ENCODE results near the gene RCAN3.
"Not testable (repeated sequence)": the region's sequence is repeated elsewhere in the genome, so short reads cannot be mapped to it uniquely, and the experiment has no call there.

The RCAN3 gene

GRCh38 chr1:24514946-24515345, 12.3 kb downstream of the RCAN3 start:
- FAIRE-seq, result no peak

- FAIRE-seq, result not testable (repeated sequence)
These were observed 13.1 kb downstream of the RCAN3 start for GRCh38 chr1:24515671-24516209.

GRCh38 chr1:24516506-24516905, 13.9 kb downstream of the RCAN3 start:
- no peak for FAIRE-seq

DNA sequence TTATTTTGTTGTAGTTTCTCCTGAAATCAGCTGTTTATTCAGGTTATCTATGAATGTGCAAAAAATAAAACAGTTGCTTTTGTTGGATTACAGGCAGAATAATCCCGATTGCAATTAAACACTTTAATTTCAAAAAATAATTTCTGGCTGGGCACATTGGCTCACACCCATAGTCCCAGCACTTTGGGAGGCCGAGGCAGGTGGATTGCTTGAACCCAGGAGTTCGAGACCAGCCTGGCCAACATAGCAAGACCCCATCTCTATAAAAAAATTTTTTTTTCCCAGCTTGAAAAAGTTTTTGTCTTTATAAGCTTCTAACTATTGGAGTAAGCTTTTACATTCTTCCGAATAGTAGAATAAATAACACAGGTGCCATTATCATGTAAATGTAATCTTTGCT, 15.3 kb downstream of the RCAN3 start:
- no peak for FAIRE-seq

GRCh38 chr1:24520282-24520681, 17.6 kb downstream of the RCAN3 start:
- not testable (repeated sequence) for FAIRE-seq

GRCh38 chr1:24525606-24526005, 23.0 kb downstream of the RCAN3 start:
- no peak for FAIRE-seq

DNA sequence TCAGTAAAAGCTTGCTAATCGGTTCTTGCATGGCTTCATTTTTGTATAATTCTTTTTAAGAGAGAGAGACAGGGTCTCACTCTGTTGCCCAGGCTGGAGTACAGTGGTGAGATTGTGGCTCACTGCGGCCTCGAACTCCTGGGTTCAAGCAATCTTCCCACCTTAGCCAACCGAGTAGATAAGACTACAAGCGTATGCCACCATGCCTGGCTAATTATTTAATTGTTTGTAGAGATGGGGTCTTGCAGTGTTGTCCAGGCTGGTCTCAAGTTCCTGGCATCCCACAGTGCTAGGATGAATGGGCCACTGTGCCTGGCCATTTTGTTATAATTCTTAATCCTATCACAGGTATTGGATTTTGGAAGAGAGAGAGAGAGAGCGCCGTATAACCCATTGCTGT, 23.4 kb downstream of the RCAN3 start:
- FAIRE-seq, result no peak

DNA sequence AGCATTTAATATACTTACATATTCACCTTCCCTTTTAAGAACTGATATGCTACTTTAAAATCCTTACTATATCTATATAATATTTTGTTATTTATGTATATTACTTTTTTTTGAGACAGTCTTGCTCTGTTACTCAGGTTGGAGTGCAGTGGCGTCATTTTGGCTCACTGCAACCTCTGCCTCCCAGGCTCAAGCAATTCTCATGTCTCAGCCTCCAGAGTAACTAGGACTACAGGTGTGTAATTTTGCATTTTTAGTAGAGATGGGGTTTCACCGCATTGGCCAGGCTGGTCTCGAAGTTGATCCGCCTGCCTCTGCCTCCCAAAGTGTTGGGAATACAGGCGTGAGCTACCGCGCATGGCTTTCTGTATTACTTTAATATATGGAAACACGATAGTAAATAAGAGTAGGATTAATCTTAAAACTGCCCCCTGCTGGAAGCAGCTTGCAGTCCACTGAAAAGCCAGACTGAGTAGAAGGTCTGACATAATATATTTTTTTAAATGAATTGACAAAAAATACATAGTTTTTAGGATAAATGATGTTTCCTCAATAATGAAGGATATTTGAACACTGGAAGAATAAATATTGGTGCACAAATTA, 24.4 kb downstream of the RCAN3 start:
- peak; percentile 17 for FAIRE-seq

DNA sequence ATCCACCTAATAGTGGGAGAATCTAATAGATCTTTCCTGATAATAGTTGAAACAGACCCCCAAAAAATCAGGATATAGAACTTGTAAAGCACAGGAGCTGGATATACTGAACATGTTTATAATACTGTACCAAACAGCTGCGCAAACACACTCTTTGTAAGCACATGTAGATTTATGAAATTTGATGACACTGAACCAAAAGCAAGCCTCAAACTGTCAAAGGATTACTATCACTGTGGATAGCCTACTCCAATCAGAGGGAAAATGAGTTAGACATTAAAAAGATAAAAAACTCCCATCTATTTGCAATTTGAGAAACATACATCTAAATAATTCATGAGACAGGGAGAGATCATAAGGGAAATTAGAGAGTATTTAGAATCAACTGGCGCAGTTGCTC, 26.1 kb downstream of the RCAN3 start:
- FAIRE-seq, result no peak

GRCh38 chr1:24529292-24529691, 26.7 kb downstream of the RCAN3 start:
- not testable (repeated sequence) for FAIRE-seq

GRCh38 chr1:24535021-24535424, 32.4 kb downstream of the RCAN3 start:
- no peak for FAIRE-seq

DNA sequence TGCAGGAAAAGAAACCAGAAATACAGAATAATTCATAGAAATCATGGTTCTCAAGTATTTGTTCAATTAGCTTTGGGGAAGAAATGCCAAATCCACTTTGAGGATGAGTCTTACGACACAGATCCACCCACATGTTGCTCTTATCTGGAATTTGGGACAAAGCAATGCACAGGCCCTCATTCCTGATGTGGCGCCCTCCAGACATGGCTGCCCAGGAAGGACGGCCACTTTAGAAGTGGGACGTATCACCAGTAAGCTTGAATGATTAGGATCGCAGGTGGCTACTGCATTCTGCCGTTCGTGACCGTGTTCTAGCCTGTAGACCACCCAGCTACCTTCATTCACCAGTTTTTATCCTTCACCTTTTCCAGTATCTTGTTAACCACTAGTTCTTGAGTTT, 33.1 kb downstream of the RCAN3 start:
- FAIRE-seq, result no peak

- FAIRE-seq, result no peak
These were observed 33.8 kb downstream of the RCAN3 start for GRCh38 chr1:24536391-24536840.

GRCh38 chr1:24540051-24540905, 37.6 kb downstream of the RCAN3 start:
- peak; percentile 5 for FAIRE-seq

DNA sequence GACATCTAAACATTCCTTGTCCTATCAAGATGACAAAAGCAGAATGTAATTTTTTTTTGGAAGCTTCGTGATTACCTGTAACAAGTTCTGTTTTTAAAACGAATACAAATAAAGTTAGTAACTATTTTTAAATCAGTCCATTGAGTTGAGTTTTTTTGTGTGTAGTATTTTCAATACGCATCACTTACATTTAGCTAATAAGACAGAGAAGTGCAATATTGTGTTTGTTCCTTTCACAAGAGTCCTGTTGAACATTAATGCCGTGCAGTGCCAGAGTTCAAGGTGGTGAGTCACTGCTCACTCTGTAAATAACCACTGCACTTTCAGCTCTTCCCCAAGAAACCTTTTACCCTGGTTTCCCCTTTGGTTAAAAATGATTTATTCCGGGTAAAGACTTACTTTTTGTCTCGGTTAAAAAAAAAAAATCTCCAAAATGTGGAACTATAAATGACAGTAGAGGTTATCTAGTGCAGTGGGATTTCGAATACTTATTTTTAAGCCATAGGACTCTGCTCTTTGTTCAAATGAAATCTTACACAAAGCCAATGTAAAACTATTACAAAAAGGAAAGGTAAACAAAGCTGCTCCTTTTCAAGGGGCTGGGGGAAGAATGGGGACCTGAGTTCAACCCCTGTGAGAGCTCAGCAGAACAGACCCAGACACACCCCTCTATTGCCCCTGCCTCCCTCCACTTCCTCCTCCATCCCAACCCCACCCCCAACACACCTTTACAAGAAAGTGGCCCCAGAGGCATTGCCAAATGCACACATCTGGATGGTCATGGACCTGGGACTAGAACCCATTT, 38.5 kb downstream of the RCAN3 start:
- peak; percentile 98 for FAIRE-seq

- FAIRE-seq, result no peak
These were observed 39.2 kb downstream of the RCAN3 start for GRCh38 chr1:24541711-24542346.

- no peak for FAIRE-seq
These were observed 41.6 kb downstream of the RCAN3 start for GRCh38 chr1:24544239-24544638.

DNA sequence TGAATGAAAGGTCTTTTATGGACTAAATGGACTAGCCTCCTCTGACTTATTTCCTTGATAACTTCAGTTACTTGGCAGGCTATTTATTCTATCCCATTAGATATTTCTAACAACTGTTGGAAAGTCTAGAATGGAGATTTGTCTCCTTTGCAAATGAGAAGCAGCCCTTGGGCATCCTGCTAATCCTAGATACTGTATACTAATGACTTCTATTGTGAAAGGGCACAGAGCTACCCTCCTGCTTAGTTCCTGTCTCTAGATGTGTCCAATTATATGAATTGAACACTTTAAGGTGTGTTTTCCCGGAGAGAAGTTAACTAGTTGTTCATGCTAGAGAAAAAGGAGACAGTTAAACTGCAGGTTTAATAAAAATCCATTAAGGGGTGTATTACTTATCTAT, 43.0 kb downstream of the RCAN3 start:
- no peak for FAIRE-seq

DNA sequence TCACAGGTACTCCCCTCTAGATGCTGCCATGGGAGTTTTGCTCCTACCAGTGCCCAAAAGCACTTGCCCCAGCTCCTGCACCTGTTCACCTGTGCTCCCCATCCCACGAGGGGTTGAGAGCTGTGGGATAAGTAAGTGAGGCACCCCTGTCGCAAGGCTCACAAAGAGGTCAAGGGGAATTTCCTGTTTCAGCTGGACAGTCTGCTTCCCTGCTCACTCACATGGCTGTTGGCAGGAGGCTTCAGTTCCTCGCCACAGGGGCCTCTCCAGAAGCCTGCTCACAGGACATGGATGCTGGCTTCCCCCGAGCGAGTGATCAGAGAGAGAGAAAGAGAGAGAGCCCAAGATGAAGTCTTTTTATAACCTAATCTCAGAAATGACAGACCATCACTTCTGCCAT, 44.6 kb downstream of the RCAN3 start:
- FAIRE-seq, result no peak

DNA sequence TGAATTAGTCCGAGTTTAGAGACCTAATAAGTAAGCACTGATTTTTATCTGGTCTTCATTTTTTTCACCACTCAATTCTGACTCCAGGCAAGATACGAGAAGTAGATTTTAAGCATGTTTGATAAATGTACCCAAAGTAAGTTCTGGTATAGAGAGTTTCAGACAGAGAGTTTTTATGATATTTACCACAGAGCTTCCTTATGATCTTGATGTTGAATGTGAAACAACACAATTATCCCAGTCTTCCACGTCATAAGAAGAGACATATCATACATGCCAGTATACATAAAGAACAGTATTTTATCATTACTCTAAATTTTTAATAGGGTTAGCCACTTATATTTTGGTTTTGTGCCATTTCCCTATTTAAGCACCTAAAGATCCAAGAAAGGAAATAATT, 45.4 kb downstream of the RCAN3 start:
- FAIRE-seq, result no peak

GRCh38 chr1:24549210-24549609, 46.6 kb downstream of the RCAN3 start:
- not testable (repeated sequence) for FAIRE-seq

- no peak for FAIRE-seq
These were observed 48.8 kb downstream of the RCAN3 start for GRCh38 chr1:24551290-24551959.

Measured in islet of Langerhans (tissue), 1 donor.